ENCODE data around the gene HELQ. TPM values are rescaled to one million over a fixed set of nuclear protein-coding genes. Genes with fewer than 3 reads are reported as not detected.

Gene HELQ
- total and polyA plus RNA-seq, 9 of the 15 experiments (the other 6 are each of a cell fraction or from before 2014, with no cell fraction given), result 3.5 to 15.2 (median 11.9) TPM

- TF ChIP-seq ZNF511 (CRISPR knock-in tag; IDR thresholded peaks at IDR 0.05), result no peak
- TF ChIP-seq CEBPG (CRISPR knock-in tag; IDR thresholded peaks at IDR 0.05), result no peak
- no peak for TF ChIP-seq CEBPG (tag; conservative IDR thresholded peaks at IDR 0.05 in 1 of 2, IDR thresholded peaks at IDR 0.05 in 1 of 2)
- TF ChIP-seq PBX2 (CRISPR knock-in tag; IDR thresholded peaks at IDR 0.05; ENCODE audit: low read depth), result no peak
- TF ChIP-seq PBX2 (tag; conservative IDR thresholded peaks at IDR 0.05; ENCODE audit: low read depth), result peak; percentile 86
- TF ChIP-seq SRSF7 (optimal IDR thresholded peaks at IDR 0.05; ENCODE audit: low read depth, low read length), result no peak
- TF ChIP-seq KLF6 (CRISPR knock-in tag; IDR thresholded peaks at IDR 0.05; ENCODE audit: borderline replicate concordance), result no peak
- no peak for TF ChIP-seq ZNF140 (CRISPR knock-in tag; IDR thresholded peaks at IDR 0.05)
- no peak for TF ChIP-seq KLF1 (tag; IDR thresholded peaks at IDR 0.05)
- no peak for TF ChIP-seq MBD1 (CRISPR knock-in tag; IDR thresholded peaks at IDR 0.05)
- no peak for TF ChIP-seq POLR2A (conservative IDR thresholded peaks at IDR 0.05)
- TF ChIP-seq ZC3H4 (CRISPR knock-in tag; IDR thresholded peaks at IDR 0.05; ENCODE audit: borderline replicate concordance), result no peak
- no peak for TF ChIP-seq STAT5B (CRISPR knock-in tag; IDR thresholded peaks at IDR 0.05)
- TF ChIP-seq PKNOX1 (IDR thresholded peaks at IDR 0.05), result peak; percentile 84
- TF ChIP-seq XRCC5 (IDR thresholded peaks at IDR 0.05; ENCODE audit: low read depth, low read length), result no peak
- no peak for TF ChIP-seq PCBP1 (IDR thresholded peaks at IDR 0.05; ENCODE audit: low read depth, low read length, poor library complexity, severe bottlenecking)
- TF ChIP-seq ZNF143 (CRISPR knock-in tag; IDR thresholded peaks at IDR 0.05), result no peak
- TF ChIP-seq ZNF561 (CRISPR knock-in tag; conservative IDR thresholded peaks at IDR 0.05), result no peak
- TF ChIP-seq C11orf30 (IDR thresholded peaks at IDR 0.05; ENCODE audit: low read depth), result no peak
- no peak for TF ChIP-seq ZNF316 (IDR thresholded peaks at IDR 0.05)
- 0 out of 4 replicates have a peak, but pooled peaks of 1 of the 2 experiments have one; percentile 19 for TF ChIP-seq RAD21 (CRISPR knock-in tag; conservative IDR thresholded peaks at IDR 0.05 in 1 of 2, IDR thresholded peaks at IDR 0.05 in 1 of 2)
- no peak for TF ChIP-seq ZZZ3 (IDR thresholded peaks at IDR 0.05)
- no peak for TF ChIP-seq ELK1 (CRISPR knock-in tag; IDR thresholded peaks at IDR 0.05)
Measured at GRCh38 chr4:83408908-83409307, 46.7 kb downstream of the HELQ start (continued).

Measured in K562 (cell line).